Measurements from ENCODE around the gene AMPH.

DNA sequence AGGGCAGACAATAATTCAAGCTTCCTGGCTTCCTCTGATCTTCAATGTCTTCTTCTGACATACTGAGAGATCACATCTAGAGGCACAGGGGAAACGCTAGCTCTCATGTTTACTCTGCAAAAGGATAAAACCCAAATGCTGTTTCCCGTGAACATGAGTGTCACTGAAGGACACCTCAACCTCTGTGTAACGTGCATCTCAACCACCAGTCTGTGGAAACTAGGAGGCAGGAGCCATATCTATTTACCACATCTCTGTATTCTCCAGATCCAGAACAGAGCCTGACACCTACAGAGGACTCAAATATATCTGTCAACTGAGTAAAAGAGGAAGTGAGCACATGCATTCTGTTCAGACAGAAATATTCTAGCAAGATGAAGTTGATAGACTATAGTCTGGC is 217.4 kb downstream of the AMPH start:
- TF ChIP-seq, protein P1, sequence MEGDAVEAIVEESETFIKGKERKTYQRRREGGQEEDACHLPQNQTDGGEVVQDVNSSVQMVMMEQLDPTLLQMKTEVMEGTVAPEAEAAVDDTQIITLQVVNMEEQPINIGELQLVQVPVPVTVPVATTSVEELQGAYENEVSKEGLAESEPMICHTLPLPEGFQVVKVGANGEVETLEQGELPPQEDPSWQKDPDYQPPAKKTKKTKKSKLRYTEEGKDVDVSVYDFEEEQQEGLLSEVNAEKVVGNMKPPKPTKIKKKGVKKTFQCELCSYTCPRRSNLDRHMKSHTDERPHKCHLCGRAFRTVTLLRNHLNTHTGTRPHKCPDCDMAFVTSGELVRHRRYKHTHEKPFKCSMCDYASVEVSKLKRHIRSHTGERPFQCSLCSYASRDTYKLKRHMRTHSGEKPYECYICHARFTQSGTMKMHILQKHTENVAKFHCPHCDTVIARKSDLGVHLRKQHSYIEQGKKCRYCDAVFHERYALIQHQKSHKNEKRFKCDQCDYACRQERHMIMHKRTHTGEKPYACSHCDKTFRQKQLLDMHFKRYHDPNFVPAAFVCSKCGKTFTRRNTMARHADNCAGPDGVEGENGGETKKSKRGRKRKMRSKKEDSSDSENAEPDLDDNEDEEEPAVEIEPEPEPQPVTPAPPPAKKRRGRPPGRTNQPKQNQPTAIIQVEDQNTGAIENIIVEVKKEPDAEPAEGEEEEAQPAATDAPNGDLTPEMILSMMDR (IDR thresholded peaks at IDR 0.05 in 2 of 3, conservative IDR thresholded peaks at IDR 0.05 in 1 of 3; ENCODE audit: borderline replicate concordance in 1 of 3, insufficient read depth in 1 of 3, low read depth in 2 of 3, low read length in 2 of 3): no peak
- TF ChIP-seq POLR2A (IDR thresholded peaks at IDR 0.05; ENCODE audit: borderline replicate concordance, extremely low read depth, insufficient read depth, insufficient read length): no peak

Measured in HCT116 (cell line).